ENCODE results near the gene DPM2.

- no peak for TF ChIP-seq POLR2A (IDR thresholded peaks at IDR 0.05)
- no peak for TF ChIP-seq CTCF (IDR thresholded peaks at IDR 0.05)
These were observed 41.8 kb downstream of the DPM2 start for GRCh38 chr9:127895811-127896210.
